Body of pancreas (tissue), 4 donors: Measurements from ENCODE around the gene FAM120B. TPM values are rescaled to one million over a fixed set of nuclear protein-coding genes. Genes with fewer than 3 reads are reported as not detected.

Source experiments
- ATAC-seq: fragments of 150-250 bp; one replicate; pipeline ENCODE4 v1.9.1; 2016
- DNase-seq, 4 donors: peaks; one replicate each; pipeline ENCODE4 v3.0.0-alpha.2; 2019
- H3K27ac ChIP-seq, 4 donors: fragments of 200-600 bp; sonication (generic); 1 replicate in 3 of 4; 2 replicates in 1 of 4; pipeline versions ENCODE4 v1.5.1 to v1.6.1; 2016 to 2019; ENCODE audit warnings: mild to moderate bottlenecking in 1 of 4, mixed read lengths in 1 of 4, moderate library complexity in 1 of 4
- H3K27me3 ChIP-seq, 2 donors: fragments of 200-600 bp; sonication (generic); one replicate each; pipeline ENCODE4 v1.6.0; 2016; ENCODE audit warnings: mild to moderate bottlenecking in 1 of 2
- H3K36me3 ChIP-seq, 2 donors: fragments of 200-600 bp; sonication (generic); replicated peaks in 1 of 2; 2 replicates each; pipeline ENCODE4 v1.5.1; 2016; ENCODE audit warnings: low read depth in 2 of 2; ENCODE audit not compliant: insufficient read depth in 1 of 2
- H3K4me1 ChIP-seq: fragments of 200-600 bp; sonication (generic); one replicate; pipeline ENCODE4 v1.6.0; 2016
- H3K4me3 ChIP-seq, 2 donors: fragments of 200-600 bp; sonication (generic); 1 replicate in 1 of 2; 2 replicates in 1 of 2; pipeline ENCODE4 v1.5.1; 2016 to 2019
- H3K9me3 ChIP-seq, 3 donors: fragments of 200-600 bp; sonication (generic); 1 replicate in 2 of 3; 2 replicates in 1 of 3; pipeline ENCODE4 v1.5.1; 2016
- CTCF ChIP-seq, 7 experiments: fragments of 450-650 bp in 4 of 7; fragments of 200-600 bp in 3 of 7; sonication (generic) in 3 of 7; IDR thresholded peaks; one replicate each; pipeline ENCODE4 v1.5.1; 2016 to 2019; ENCODE audit warnings: antibody characterized with exemption in 7 of 7
- POLR2A ChIP-seq, 3 donors: fragments of 450-650 bp; IDR thresholded peaks; one replicate each; pipeline ENCODE4 v1.6.1; 2016; ENCODE audit warnings: antibody characterized with exemption in 3 of 3, mild to moderate bottlenecking in 2 of 3
- whole genome bisulfite sequencing, 2 donors: methylation state at CpG; one replicate each; pipeline ENCODE4 v1.1.5; 2017; 5-methylcytosine and 5-hydroxymethylcytosine counted together
- intact Hi-C: fragments of 100-400 bp; cut with DNase I; formaldehyde crosslinking; loops from one replicate; pipeline ENCODE4 v1.15.1; 2023
- total RNA-seq, 2 donors: library from RNA; depleted of rRNA; stranded (reverse); fragments of >200 nt; gene quantifications; one replicate each; pipeline ENCODE4 v1.1.0, GENCODE V29; 2016

Gene FAM120B
- total RNA-seq, 2 donors from 2014 or later: 15.6 to 29.0 TPM

GRCh38 chr6:170363255-170363654 is 56.7 kb downstream of the FAM120B start:
- no peak for DNase-seq
- WGBS, 2 donors: 90 to 99% methylated on average over 5 of the region's 5 CpGs
- Histone ChIP-seq H3K9me3 (no peaks in the 10 kb centered on the region), H3K4me1 (no peaks in the 10 kb centered on the region), H3K27me3 (no peaks in the 10 kb centered on the region), H3K36me3 (peaks cover 0 to 1% of the 10 kb centered on the region in 2 donors), H3K27ac (no peak overlapping the region), H3K4me3 (no peak overlapping the region)
- no peak for TF ChIP-seq CTCF (IDR thresholded peaks at IDR 0.05)
- TF ChIP-seq POLR2A (IDR thresholded peaks at IDR 0.05): no peak
- intact Hi-C loops: no loop called here
- no peak for ATAC-seq

- Histone ChIP-seq H3K9me3 (no peaks in the 10 kb centered on the region), H3K27ac (no peak overlapping the region), H3K4me3 (no peak overlapping the region), H3K27me3 (no peaks in the 10 kb centered on the region), H3K36me3 (no peaks in the 10 kb centered on the region), H3K4me1 (no peaks in the 10 kb centered on the region)
- TF ChIP-seq CTCF (IDR thresholded peaks at IDR 0.05): no peak
- no peak for TF ChIP-seq POLR2A (IDR thresholded peaks at IDR 0.05)
- ATAC-seq (no peak), DNase-seq (no peak)
- WGBS, 2 donors: 92 to 93% methylated on average over 4 of the region's 4 CpGs
- intact Hi-C loops: no loop called here
Measured at GRCh38 chr6:170365121-170365520, 58.6 kb downstream of the FAM120B start.

GRCh38 chr6:170365593-170365992 is 59.0 kb downstream of the FAM120B start:
- Histone ChIP-seq H3K4me3 (no peak overlapping the region), H3K36me3 (peaks cover 0 to 3% of the 10 kb centered on the region in 2 donors), H3K27me3 (no peaks in the 10 kb centered on the region), H3K4me1 (no peaks in the 10 kb centered on the region), H3K9me3 (no peaks in the 10 kb centered on the region), H3K27ac (no peak overlapping the region)
- WGBS, 2 donors: 84 to 93% methylated on average over 6 to 7 of the region's 7 CpGs
- DNase-seq: no peak
- TF ChIP-seq POLR2A (IDR thresholded peaks at IDR 0.05) (no peak), CTCF (IDR thresholded peaks at IDR 0.05) (no peak)
- ATAC-seq: no peak
- intact Hi-C loops: no loop called here

GRCh38 chr6:170366248-170366960 is 59.8 kb downstream of the FAM120B start:
- Histone ChIP-seq H3K9me3 (no peaks in the 10 kb centered on the region), H3K27me3 (no peaks in the 10 kb centered on the region), H3K27ac (no peak overlapping the region), H3K4me1 (no peaks in the 10 kb centered on the region), H3K4me3 (no peak overlapping the region), H3K36me3 (peaks cover 0 to 4% of the 10 kb centered on the region in 2 donors)
- WGBS, 2 donors: 84 to 87% methylated on average over 11 of the region's 11 CpGs
- intact Hi-C loops: no loop called here
- ATAC-seq (no peak), DNase-seq (no peak)
- TF ChIP-seq POLR2A (IDR thresholded peaks at IDR 0.05): no peak
- no peak for TF ChIP-seq CTCF (IDR thresholded peaks at IDR 0.05)

GRCh38 chr6:170367241-170367640 is 60.7 kb downstream of the FAM120B start:
- Histone ChIP-seq H3K27me3 (no peaks in the 10 kb centered on the region), H3K27ac (no peak overlapping the region), H3K4me3 (no peak overlapping the region), H3K4me1 (no peaks in the 10 kb centered on the region), H3K9me3 (no peaks in the 10 kb centered on the region), H3K36me3 (peaks cover 0 to 4% of the 10 kb centered on the region in 2 donors)
- ATAC-seq (no peak), DNase-seq (no peak)
- no peak for TF ChIP-seq POLR2A (IDR thresholded peaks at IDR 0.05)
- TF ChIP-seq CTCF (IDR thresholded peaks at IDR 0.05): no peak
- 85 to 87% methylated on average over 10 of the region's 10 CpGs for WGBS, 2 donors
- intact Hi-C loops: no loop called here
